Liver (tissue), 3 donors: ENCODE results near the gene SLC16A4.
"Not testable (repeated sequence)": the region's sequence is repeated elsewhere in the genome, so short reads cannot be mapped to it uniquely, and the experiment has no call there.

Source experiments
- CTCF ChIP-seq: fragments of 150-350 bp; IDR thresholded peaks from 2 replicates; pipeline ENCODE4 v1.5.1; 2017; ENCODE audit warnings: improper control_type of control experiment, low read depth, low read length; ENCODE audit not compliant: missing input control
- HNF4A ChIP-seq, 2 donors: conservative IDR thresholded peaks; 2 replicates each; pipeline ENCODE4 v1.6.1; 2016; ENCODE audit warnings: antibody characterized with exemption in 2 of 2, mild to moderate bottlenecking in 2 of 2
- JUND ChIP-seq, 2 donors: IDR thresholded peaks; 2 replicates each; pipeline ENCODE4 v1.6.1; 2016; ENCODE audit warnings: antibody characterized with exemption in 2 of 2
- MAX ChIP-seq: IDR thresholded peaks from 2 replicates; pipeline ENCODE4 v1.6.1; 2016; ENCODE audit warnings: antibody characterized with exemption
- RAD21 ChIP-seq, 2 donors: IDR thresholded peaks; 2 replicates each; pipeline ENCODE4 v1.6.1; 2016; ENCODE audit warnings: antibody characterized with exemption in 2 of 2, mild to moderate bottlenecking in 2 of 2
- donor health status: healthy.
- donor health status: healthy.

GRCh38 chr1:110406407-110406806 is 15.6 kb upstream of the SLC16A4 start:
- TF ChIP-seq RAD21 (IDR thresholded peaks at IDR 0.05); CTCF; JUND (IDR thresholded peaks at IDR 0.05); MAX; HNF4A (conservative IDR thresholded peaks at IDR 0.05): not testable (repeated sequence)
